H4 (cell line): ENCODE measurements around the gene DEPDC5. TPM values are rescaled to one million over a fixed set of nuclear protein-coding genes. Genes with fewer than 3 reads are reported as not detected.

Source experiments
- DNase-seq: peaks from one replicate; pipeline ENCODE4 v3.0.0-alpha.2; 2015; ENCODE audit warnings: low spot score
- total RNA-seq: library from RNA; depleted of rRNA; stranded (reverse); fragments of >200 nt; shearing (Covaris generic); gene quantifications from 2 replicates; pipeline ENCODE4 v1.2.3, GENCODE V29; 2014

DEPDC5 gene
- total RNA-seq, 1 experiment from 2014 or later, result 5.6 TPM

GRCh38 chr22:31895411-31896123, 141.7 kb downstream of the DEPDC5 start:
- DNase-seq, result no peak

GRCh38 chr22:31896472-31896871, 142.7 kb downstream of the DEPDC5 start:
- DNase-seq, result no peak

GRCh38 chr22:31897842-31898805, 144.3 kb downstream of the DEPDC5 start:
- DNase-seq, result no peak

- DNase-seq, result no peak
Observed at GRCh38 chr22:31898926-31899325, 145.1 kb downstream of the DEPDC5 start.

- no peak for DNase-seq
Observed at GRCh38 chr22:31899669-31900068, 145.8 kb downstream of the DEPDC5 start.

- DNase-seq, result no peak
Observed at GRCh38 chr22:31901388-31902137, 147.7 kb downstream of the DEPDC5 start.

- no peak for DNase-seq
Observed at GRCh38 chr22:31904651-31905050, 150.8 kb downstream of the DEPDC5 start.

- no peak for DNase-seq
Observed at GRCh38 chr22:31905356-31905755, 151.5 kb downstream of the DEPDC5 start.

GRCh38 chr22:31906086-31906485, 152.3 kb downstream of the DEPDC5 start:
- DNase-seq, result no peak

- no peak for DNase-seq
Observed at GRCh38 chr22:31906569-31906968, 152.8 kb downstream of the DEPDC5 start.

- DNase-seq, result no peak
Observed at GRCh38 chr22:31909977-31910376, 156.2 kb downstream of the DEPDC5 start.

GRCh38 chr22:31911565-31912406, 158.0 kb downstream of the DEPDC5 start:
- no peak for DNase-seq

- no peak for DNase-seq
Observed at GRCh38 chr22:31912407-31912743, 158.6 kb downstream of the DEPDC5 start.

- DNase-seq, result no peak
Observed at GRCh38 chr22:31915586-31915985, 161.8 kb downstream of the DEPDC5 start.

- DNase-seq, result no peak
Observed at GRCh38 chr22:31917227-31917921, 163.6 kb downstream of the DEPDC5 start.

- DNase-seq, result no peak
Observed at GRCh38 chr22:31919730-31920129, 165.9 kb downstream of the DEPDC5 start.

GRCh38 chr22:31920306-31920705, 166.5 kb downstream of the DEPDC5 start:
- DNase-seq, result no peak

GRCh38 chr22:31921106-31921505, 167.3 kb downstream of the DEPDC5 start:
- no peak for DNase-seq

- no peak for DNase-seq
Observed at GRCh38 chr22:31922534-31922933, 168.7 kb downstream of the DEPDC5 start.

- no peak for DNase-seq
Observed at GRCh38 chr22:31923136-31923535, 169.3 kb downstream of the DEPDC5 start.

GRCh38 chr22:31923747-31924146, 169.9 kb downstream of the DEPDC5 start:
- no peak for DNase-seq
